K562 (cell line): ENCODE data around the gene PITPNB. TPM values are rescaled to one million over a fixed set of nuclear protein-coding genes. Genes with fewer than 3 reads are reported as not detected.

Experiments
- ATAC-seq: fragments of 200-7000 bp; cut with Tn5 transposase; 3 replicates; pipeline ENCODE4 v1.9.1; 2020; ENCODE audit warnings: moderate library complexity
- BruUV-seq: library from RNA; stranded (reverse); fragments of 400-500 nt; replicated peaks from 2 replicates; lab custom pipeline; 2021; lab: Mats Ljungman, UMichigan
- CTCF ChIA-PET: fragments of 300-600 bp; formaldehyde crosslinking; extraction: SDS; loops from one replicate; lab custom pipeline; 2021; ENCODE audit warnings: low intra/inter-chr PET ratio; lab: Yijun Ruan, JAX
- POLR2A ChIA-PET: fragments of 300-600, 350-650 bp; sonication (Branson Sonifier 250); formaldehyde crosslinking; extraction: SDS; loops from one replicate; lab custom pipeline; 2021; ENCODE audit warnings: antibody characterized with exemption, inconsistent platforms; lab: Yijun Ruan, JAX
- DNase-seq, 4 experiments: peaks; one replicate each; pipeline versions ENCODE4 v3.0.0 to v3.0.0-alpha.2; 2011 to 2018; ENCODE audit warnings: low spot score in 3 of 4, mixed read lengths in 3 of 4; ENCODE audit errors: extremely low read depth in 1 of 4
- FAIRE-seq: peaks from 2 replicates; lab custom pipeline; 2011; peaks lifted over from hg19 to GRCh38; lab: Jason Lieb, UNC
- H2AFZ ChIP-seq: 2 replicates; pipeline ENCODE4 v1.6.0; 2011; ENCODE audit warnings: low read depth, low read length, control low read depth, inconsistent platforms
- H3K27ac ChIP-seq: fragments of 200-600 bp; 3 replicates; pipeline ENCODE4 v1.8.0; 2011; ENCODE audit warnings: low read depth, mild to moderate bottlenecking, control low read depth, inconsistent platforms, low read length, moderate library complexity, mixed read lengths; ENCODE audit errors: extremely low read depth
- H3K27me3 ChIP-seq, 2 experiments: fragments of 300-600 bp in 1 of 2; 2 replicates in 1 of 2; 3 replicates in 1 of 2; pipeline versions ENCODE4 v1.6.0 to v1.8.0; 2011; ENCODE audit warnings: inconsistent platforms in 2 of 2, low read length in 2 of 2, mild to moderate bottlenecking in 1 of 2, mixed read lengths in 1 of 2, moderate library complexity in 1 of 2; ENCODE audit not compliant: control insufficient read depth in 2 of 2, insufficient read depth in 2 of 2
- H3K36me3 ChIP-seq: fragments of 300-600 bp; 3 replicates; pipeline ENCODE4 v1.8.0; 2011; ENCODE audit warnings: mild to moderate bottlenecking, low read length, inconsistent platforms; ENCODE audit not compliant: control insufficient read depth, insufficient read depth
- H3K4me1 ChIP-seq, 2 experiments: fragments of 200-600 bp in 1 of 2; replicated peaks in 1 of 2; 2 replicates in 1 of 2; 3 replicates in 1 of 2; pipeline versions ENCODE4 v1.5.1 to v1.8.0; 2011; ENCODE audit warnings: inconsistent platforms in 2 of 2, low read length in 2 of 2, mild to moderate bottlenecking in 1 of 2, mixed read lengths in 1 of 2, moderate library complexity in 1 of 2; ENCODE audit not compliant: control insufficient read depth in 2 of 2, insufficient read depth in 2 of 2
- H3K4me2 ChIP-seq: 2 replicates; pipeline ENCODE4 v1.6.1; 2011; ENCODE audit warnings: low read length, control low read depth, inconsistent platforms, mixed read lengths; ENCODE audit not compliant: insufficient read depth
- H3K4me3 ChIP-seq: fragments of 200-600 bp; sonication (generic), shearing (Covaris generic); 2 replicates; pipeline ENCODE4 v1.5.1; 2016; ENCODE audit warnings: control low read depth, inconsistent platforms
- H3K79me2 ChIP-seq: fragments of 200-600 bp; 3 replicates; pipeline ENCODE4 v1.8.0; 2011; ENCODE audit warnings: low read length, inconsistent platforms; ENCODE audit not compliant: control insufficient read depth, insufficient read depth
- H3K9ac ChIP-seq, 2 experiments: 2 replicates each; pipeline versions ENCODE4 v1.6.0 to v1.6.1; 2011; ENCODE audit warnings: low read depth in 2 of 2, low read length in 2 of 2, control low read depth in 1 of 2, inconsistent platforms in 1 of 2, mild to moderate bottlenecking in 1 of 2, mixed read lengths in 1 of 2; ENCODE audit not compliant: insufficient read depth in 1 of 2
- H3K9me1 ChIP-seq: one replicate; pipeline ENCODE4 v1.6.0; 2011; ENCODE audit warnings: inconsistent platforms, mild to moderate bottlenecking, low read length, moderate library complexity; ENCODE audit not compliant: control insufficient read depth, insufficient read depth
- H3K9me3 ChIP-seq: replicated peaks from 2 replicates; pipeline ENCODE4 v1.5.1; 2011; ENCODE audit warnings: low read depth, low read length, inconsistent platforms; ENCODE audit not compliant: control insufficient read depth, insufficient read depth
- H4K20me1 ChIP-seq: replicated peaks from 2 replicates; pipeline ENCODE4 v1.6.1; 2011; ENCODE audit warnings: low read length, inconsistent platforms, mixed read lengths; ENCODE audit not compliant: control insufficient read depth, insufficient read depth
- TEAD4 ChIP-seq, 2 experiments: sonication (generic) in 1 of 2; formaldehyde crosslinking in 1 of 2; IDR thresholded peaks; 2 replicates each; pipeline versions ENCODE4 v1.6.1 to v1.8.0; 2012 to 2022; ENCODE audit warnings: borderline replicate concordance in 1 of 2, inconsistent platforms in 1 of 2, low read length in 1 of 2, mild to moderate bottlenecking in 1 of 2, missing genetic modification reagents in 1 of 2
- ZBTB49 ChIP-seq: sonication (generic); formaldehyde crosslinking; IDR thresholded peaks from 2 replicates; pipeline ENCODE4 v1.8.0; 2022; ENCODE audit warnings: missing genetic modification reagents, mild to moderate bottlenecking, borderline replicate concordance
- WGBS: fragments of 100-300 bp; shearing (Covaris generic); methylation state at CpG from one replicate; pipeline ENCODE4 v1.1.6; 2016; ENCODE audit warnings: low coverage, mixed read lengths; ENCODE audit not compliant: insufficient coverage; ENCODE audit errors: missing lambda C conversion rate; 5-methylcytosine and 5-hydroxymethylcytosine counted together
- in situ Hi-C: fragments of 300-500 bp; cut with MboI; formaldehyde crosslinking; loops from 4 replicates; pipeline ENCODE4 v1.15.0; 2018; ENCODE audit warnings: inconsistent platforms, mixed read lengths
- intact Hi-C: fragments of 100-400 bp; cut with micrococcal nuclease; formaldehyde crosslinking; loops from 2 replicates; pipeline ENCODE4 v1.14.2; 2022
- polyA plus RNA-seq, 8 experiments: library from polyadenylated mRNA; depleted of rRNA in 4 of 8; stranded (reverse) in 5 of 8; unstranded in 3 of 8; fragments of >200 nt; fragmentation: Nextera tagmentation in 2 of 8; fragmentation: Illumina TruSeq in 1 of 8; extraction: Ambion mirVana in 2 of 8; extraction: Trizol in 1 of 8; gene quantifications; 2 replicates each; pipeline versions ENCODE4 v1.2.1 to v1.2.3, GENCODE V29; 2011 to 2014; ENCODE audit warnings: inconsistent platforms in 1 of 8, missing spikeins in 1 of 8
- total RNA-seq, 7 experiments: library from RNA; depleted of rRNA in 6 of 7; stranded (reverse); fragments of >200 nt in 6 of 7; fragmentation: Illumina TruSeq in 2 of 7; extraction: Trizol in 2 of 7; gene quantifications; 2 replicates each; pipeline versions ENCODE4 v1.2.1 to v1.2.3, GENCODE V29; 2011 to 2021; ENCODE audit warnings: low replicate concordance in 1 of 7
- TF ChIP-seq, protein P1 (sequence below): conservative IDR thresholded peaks from 2 replicates; pipeline ENCODE4 v1.6.1; 2011; ENCODE audit warnings: low read depth, mild to moderate bottlenecking, low read length; ENCODE audit not compliant: control insufficient read depth

PITPNB gene
- total and polyA plus RNA-seq, 9 of the 15 experiments (the other 6 are each of a cell fraction or from before 2014, with no cell fraction given), result 13.1 to 52.4 (median 34.7) TPM

DNA sequence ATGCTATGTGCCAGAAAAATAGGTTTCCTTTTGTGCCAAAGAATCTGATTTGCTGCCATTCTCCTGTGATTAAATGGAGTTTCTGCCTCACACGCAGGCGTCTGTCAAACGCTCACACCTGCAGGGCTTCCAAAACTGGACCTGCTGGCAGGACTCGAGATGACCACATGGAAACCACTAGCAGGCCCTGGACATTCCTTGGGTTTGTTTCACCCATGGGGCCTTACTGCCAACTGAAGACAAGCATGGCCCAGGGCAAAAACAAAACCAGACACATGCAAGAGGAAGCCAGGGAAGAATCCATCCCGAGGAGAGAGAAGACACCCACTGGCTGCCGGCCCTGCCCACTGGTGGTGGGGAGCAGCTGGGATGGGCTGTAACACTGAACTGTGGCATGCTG is 61.6 kb downstream of the PITPNB start:
- 89% methylated on average over 3 of the region's 6 CpGs for WGBS
- in situ Hi-C loops, result no loop called here
- peaks cover 88% of the 10 kb centered on the region for H3K36me3 ChIP-seq

More for the DNA sequence above, 61.6 kb downstream of the PITPNB start:
- no peak overlapping the region for H3K4me3 ChIP-seq
- H3K27ac ChIP-seq, result no peak overlapping the region
- no peaks in the 10 kb centered on the region for H3K79me2 ChIP-seq
- BruUV-seq, result no TSS peak
- TF ChIP-seq, protein P1, sequence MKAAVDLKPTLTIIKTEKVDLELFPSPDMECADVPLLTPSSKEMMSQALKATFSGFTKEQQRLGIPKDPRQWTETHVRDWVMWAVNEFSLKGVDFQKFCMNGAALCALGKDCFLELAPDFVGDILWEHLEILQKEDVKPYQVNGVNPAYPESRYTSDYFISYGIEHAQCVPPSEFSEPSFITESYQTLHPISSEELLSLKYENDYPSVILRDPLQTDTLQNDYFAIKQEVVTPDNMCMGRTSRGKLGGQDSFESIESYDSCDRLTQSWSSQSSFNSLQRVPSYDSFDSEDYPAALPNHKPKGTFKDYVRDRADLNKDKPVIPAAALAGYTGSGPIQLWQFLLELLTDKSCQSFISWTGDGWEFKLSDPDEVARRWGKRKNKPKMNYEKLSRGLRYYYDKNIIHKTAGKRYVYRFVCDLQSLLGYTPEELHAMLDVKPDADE, result no peak
- TF ChIP-seq ZBTB49 (CRISPR knock-in tag), result no peak
- no peak for TF ChIP-seq TEAD4 (IDR thresholded peaks at IDR 0.05; ENCODE audit: low read length)
- TF ChIP-seq TEAD4 (CRISPR knock-in tag; IDR thresholded peaks at IDR 0.05; ENCODE audit: borderline replicate concordance), result no peak
- no peak overlapping the region for H2AFZ ChIP-seq
- ATAC-seq (no peak), FAIRE-seq (no peak), DNase-seq (no peak)
- H3K27me3 ChIP-seq, result no peaks in the 10 kb centered on the region
- no peaks in the 10 kb centered on the region for H4K20me1 ChIP-seq
- no peaks in the 10 kb centered on the region for H3K9me3 ChIP-seq
- no peak overlapping the region for H3K9ac ChIP-seq
- H3K4me2 ChIP-seq, result no peak overlapping the region
- H3K4me1 ChIP-seq, result no peaks in the 10 kb centered on the region
- POLR2A ChIA-PET, result no interaction called here
- CTCF ChIA-PET, result no interaction called here
- intact Hi-C loops, result no loop called here
- no peaks in the 10 kb centered on the region for H3K9me1 ChIP-seq
